Common myeloid progenitor, CD34-positive (primary cell): ENCODE measurements around the gene ZMYND11.
"Not testable (repeated sequence)": the region's sequence is repeated elsewhere in the genome, so short reads cannot be mapped to it uniquely, and the experiment has no call there.

Experiments
- CTCF ChIA-PET: fragments of 350-600 bp; sonication (Branson Sonifier 250); formaldehyde crosslinking; loops from one replicate; lab custom pipeline; 2021; ENCODE audit warnings: antibody characterized with exemption; lab: Charles Lee
- POLR2A ChIA-PET: fragments of 350-600 bp; sonication (Branson Sonifier 250); formaldehyde crosslinking; loops from one replicate; lab custom pipeline; 2021; ENCODE audit warnings: antibody characterized with exemption; lab: Charles Lee
- DNase-seq, 3 donors: peaks; one replicate each; pipeline versions ENCODE4 v3.0.0 to v3.0.0-alpha.2; 2013
- H3K27ac ChIP-seq, 2 experiments: 1 replicate in 1 of 2; 2 replicates in 1 of 2; pipeline ENCODE4 v1.7.0; 2013; ENCODE audit warnings: inconsistent platforms in 2 of 2, low read length in 2 of 2, mild to moderate bottlenecking in 2 of 2, low read depth in 1 of 2, moderate library complexity in 1 of 2; ENCODE audit not compliant: severe bottlenecking in 2 of 2, insufficient read depth in 1 of 2, poor library complexity in 1 of 2
- H3K27me3 ChIP-seq, 5 experiments: replicated peaks in 2 of 5; 1 replicate in 3 of 5; 2 replicates in 2 of 5; pipeline versions ENCODE4 v1.6.1 to v1.7.0; 2013; ENCODE audit warnings: low read length in 4 of 5, mild to moderate bottlenecking in 2 of 5, moderate library complexity in 2 of 5, inconsistent platforms in 1 of 5; ENCODE audit not compliant: insufficient read depth in 5 of 5, control insufficient read depth in 4 of 5
- H3K36me3 ChIP-seq, 4 experiments: 1 replicate in 2 of 4; 2 replicates in 2 of 4; pipeline versions ENCODE4 v1.6.1 to v1.7.0; 2013; ENCODE audit warnings: low read length in 3 of 4, control low read depth in 1 of 4, mild to moderate bottlenecking in 1 of 4; ENCODE audit not compliant: control insufficient read depth in 4 of 4, insufficient read depth in 4 of 4
- H3K4me1 ChIP-seq, 4 experiments: 1 replicate in 3 of 4; 2 replicates in 1 of 4; pipeline versions ENCODE4 v1.6.1 to v1.7.1; 2013; ENCODE audit warnings: low read length in 3 of 4, mild to moderate bottlenecking in 3 of 4, control low read depth in 1 of 4, inconsistent platforms in 1 of 4, moderate library complexity in 1 of 4; ENCODE audit not compliant: control insufficient read depth in 4 of 4, insufficient read depth in 4 of 4; ENCODE audit errors: control extremely low read depth in 1 of 4
- H3K4me3 ChIP-seq, 7 experiments: 1 replicate in 4 of 7; 2 replicates in 3 of 7; pipeline versions ENCODE4 v1.5.1 to v1.7.0; 2013; ENCODE audit warnings: mild to moderate bottlenecking in 7 of 7, low read length in 6 of 7, moderate library complexity in 6 of 7, inconsistent platforms in 2 of 7, low read depth in 2 of 7, control low read depth in 1 of 7; ENCODE audit not compliant: insufficient read depth in 4 of 7, control insufficient read depth in 1 of 7; ENCODE audit errors: extremely low read depth in 1 of 7
- H3K9me3 ChIP-seq, 5 experiments: 1 replicate in 4 of 5; 2 replicates in 1 of 5; pipeline versions ENCODE4 v1.6.1 to v1.7.1; 2013; ENCODE audit warnings: low read length in 4 of 5, mild to moderate bottlenecking in 2 of 5, inconsistent platforms in 1 of 5, low read depth in 1 of 5, moderate library complexity in 1 of 5; ENCODE audit not compliant: control insufficient read depth in 4 of 5, insufficient read depth in 2 of 5; ENCODE audit errors: control extremely low read depth in 1 of 5
- WGBS: methylation state at CpG from one replicate; pipeline ENCODE4 v1.1.5; 2013; ENCODE audit not compliant: insufficient coverage; 5-methylcytosine and 5-hydroxymethylcytosine counted together

ZMYND11 gene

GRCh38 chr10:297567-297966, 162.3 kb downstream of the ZMYND11 start:
- no peak overlapping the region for H3K27ac ChIP-seq
- no peaks in the 10 kb centered on the region for H3K9me3 ChIP-seq
- no peaks in the 10 kb centered on the region for H3K36me3 ChIP-seq
- no peak for DNase-seq
- CTCF ChIA-PET, result no interaction called here
- peaks cover 0 to 10% (median 2%) of the 10 kb centered on the region in 5 experiments for H3K27me3 ChIP-seq
- POLR2A ChIA-PET, result no interaction called here
- H3K4me3 ChIP-seq, result no peak overlapping the region
- no peaks in the 10 kb centered on the region for H3K4me1 ChIP-seq
- WGBS, result no CpG with 5 or more reads among the region's 6 CpGs

- POLR2A ChIA-PET, result no interaction called here
- Histone ChIP-seq H3K27me3 (peaks cover 0 to 6% (median 2%) of the 10 kb centered on the region in 5 experiments), H3K9me3 (no peaks in the 10 kb centered on the region), H3K4me1 (no peaks in the 10 kb centered on the region), H3K27ac (no peak overlapping the region), H3K36me3 (no peaks in the 10 kb centered on the region), H3K4me3 (no peak overlapping the region)
- 90% methylated on average over 7 of the region's 9 CpGs for WGBS
- CTCF ChIA-PET, result no interaction called here
- no peak for DNase-seq
These were observed 162.8 kb downstream of the ZMYND11 start for GRCh38 chr10:298033-298432.

DNA sequence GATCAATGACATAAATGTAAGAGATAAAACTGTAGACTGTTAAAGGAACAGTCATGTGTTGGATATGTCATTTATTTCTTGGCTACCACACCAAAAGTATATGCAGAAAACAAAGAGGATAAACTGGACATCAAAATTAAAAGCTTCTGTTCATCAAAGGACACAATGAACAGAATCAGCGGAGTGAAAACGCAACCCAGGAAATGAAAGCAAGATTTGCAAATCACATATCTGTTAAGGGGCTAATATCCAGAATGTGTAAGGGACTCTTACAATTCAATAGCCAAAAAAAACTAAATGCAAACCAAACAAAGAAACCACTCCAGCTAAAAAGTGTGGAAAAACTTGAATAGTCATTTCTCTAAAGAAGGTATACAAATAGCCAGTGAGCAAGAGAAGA, 164.3 kb downstream of the ZMYND11 start:
- CTCF ChIA-PET, result no interaction called here
- POLR2A ChIA-PET, result no interaction called here
- Histone ChIP-seq H3K36me3 (no peaks in the 10 kb centered on the region), H3K9me3 (no peaks in the 10 kb centered on the region), H3K27me3 (peaks cover 0 to 6% (median 0%) of the 10 kb centered on the region in 5 experiments), H3K4me3 (no peak overlapping the region), H3K4me1 (no peaks in the 10 kb centered on the region), H3K27ac (no peak overlapping the region)
- no peak for DNase-seq
- WGBS, result no CpG with 5 or more reads among the region's 2 CpGs

- Histone ChIP-seq H3K4me1 (no peaks in the 10 kb centered on the region), H3K27ac (no peak overlapping the region), H3K9me3 (no peaks in the 10 kb centered on the region), H3K27me3 (peaks cover 0 to 6% (median 0%) of the 10 kb centered on the region in 5 experiments), H3K36me3 (no peaks in the 10 kb centered on the region), H3K4me3 (no peak overlapping the region)
- no peak for DNase-seq
- ChIA-PET POLR2A (no interaction called here), CTCF (no interaction called here)
- 86% methylated on average over 6 of the region's 7 CpGs for WGBS
These were observed 164.7 kb downstream of the ZMYND11 start for GRCh38 chr10:299969-300368.

GRCh38 chr10:300580-300979, 165.3 kb downstream of the ZMYND11 start:
- DNase-seq, H3K9me3 ChIP-seq, H3K27me3 ChIP-seq, H3K27ac ChIP-seq, CTCF ChIA-PET, H3K4me1 ChIP-seq, H3K36me3 ChIP-seq, POLR2A ChIA-PET, H3K4me3 ChIP-seq: not testable (repeated sequence)
- 95% methylated on average over 10 of the region's 31 CpGs for WGBS

GRCh38 chr10:301536-301935, 166.3 kb downstream of the ZMYND11 start:
- DNase-seq, result no peak

More at GRCh38 chr10:301536-301935, 166.3 kb downstream of the ZMYND11 start:
- Histone ChIP-seq H3K27ac (no peak overlapping the region), H3K9me3 (no peaks in the 10 kb centered on the region), H3K4me3 (no peak overlapping the region), H3K36me3 (no peaks in the 10 kb centered on the region), H3K27me3 (peaks cover 0 to 6% (median 0%) of the 10 kb centered on the region in 5 experiments), H3K4me1 (peaks cover 0 to 5% (median 2%) of the 10 kb centered on the region in 4 experiments)
- 94% methylated on average over 2 of the region's 9 CpGs for WGBS
- ChIA-PET POLR2A (no interaction called here), CTCF (no interaction called here)
